Endothelial cell of umbilical vein (primary cell): ENCODE measurements around the gene RTN3. TPM values are rescaled to one million over a fixed set of nuclear protein-coding genes. Genes with fewer than 3 reads are reported as not detected.

Source experiments
- BruUV-seq: library from RNA; stranded (reverse); fragments of 400-500 nt; replicated peaks from 2 replicates; lab custom pipeline; 2021; lab: Mats Ljungman, UMichigan
- CTCF ChIA-PET: fragments of 300-600, 350-600 bp; sonication (Branson Sonifier 250); formaldehyde crosslinking; loops from one replicate; lab custom pipeline; 2021; ENCODE audit warnings: antibody characterized with exemption, inconsistent platforms; lab: Charles Lee
- POLR2A ChIA-PET: fragments of 300-600, 350-600 bp; sonication (Branson Sonifier 250); formaldehyde crosslinking; loops from one replicate; lab custom pipeline; 2021; ENCODE audit warnings: antibody characterized with exemption, inconsistent platforms; lab: Charles Lee
- DNase-seq: peaks from one replicate; pipeline ENCODE4 v3.0.0-alpha.2; 2011; ENCODE audit warnings: low read depth, low spot score
- FAIRE-seq: peaks from 2 replicates; lab custom pipeline; 2011; peaks lifted over from hg19 to GRCh38; lab: Jason Lieb, UNC
- H2AFZ ChIP-seq: 2 replicates; pipeline ENCODE4 v1.6.0; 2012; ENCODE audit warnings: low read depth, low read length, control low read depth, inconsistent platforms
- H3K27ac ChIP-seq: 2 replicates; pipeline ENCODE4 v1.5.1; 2011; ENCODE audit warnings: low read depth, mild to moderate bottlenecking, control low read depth, low read length, moderate library complexity; ENCODE audit not compliant: insufficient read depth
- H3K27me3 ChIP-seq, 2 experiments: 2 replicates each; pipeline versions ENCODE4 v1.6.0 to v1.6.1; 2011; ENCODE audit warnings: low read length in 2 of 2, mixed read lengths in 1 of 2; ENCODE audit not compliant: control insufficient read depth in 2 of 2, insufficient read depth in 2 of 2
- H3K36me3 ChIP-seq, 2 experiments: 2 replicates in 1 of 2; 3 replicates in 1 of 2; pipeline ENCODE4 v1.5.1; 2011; ENCODE audit warnings: low read length in 2 of 2, mild to moderate bottlenecking in 1 of 2, moderate library complexity in 1 of 2; ENCODE audit not compliant: control insufficient read depth in 2 of 2, insufficient read depth in 2 of 2; ENCODE audit errors: extremely low read depth in 1 of 2
- H3K4me1 ChIP-seq: 3 replicates; pipeline ENCODE4 v1.5.1; 2011; ENCODE audit warnings: mild to moderate bottlenecking, low read length; ENCODE audit not compliant: control insufficient read depth, insufficient read depth; ENCODE audit errors: extremely low read depth
- H3K4me2 ChIP-seq: 2 replicates; pipeline ENCODE4 v1.6.1; 2011; ENCODE audit warnings: low read length, control low read depth, mixed read lengths; ENCODE audit not compliant: insufficient read depth
- H3K4me3 ChIP-seq, 3 experiments: fragments of 200-600 bp in 1 of 3; sonication (generic), shearing (Covaris generic) in 1 of 3; replicated peaks in 1 of 3; 2 replicates each; pipeline ENCODE4 v1.5.1; 2011 to 2016; ENCODE audit warnings: control low read depth in 3 of 3, low read length in 3 of 3, mild to moderate bottlenecking in 2 of 3, inconsistent platforms in 1 of 3, low read depth in 1 of 3, moderate library complexity in 1 of 3; ENCODE audit not compliant: insufficient read depth in 1 of 3
- H3K79me2 ChIP-seq: 2 replicates; pipeline ENCODE4 v1.6.0; 2012; ENCODE audit warnings: low read length, inconsistent platforms; ENCODE audit not compliant: control insufficient read depth, insufficient read depth
- H3K9ac ChIP-seq: replicated peaks from 2 replicates; pipeline ENCODE3; 2011; ENCODE audit warnings: low read length, control low read depth; ENCODE audit not compliant: insufficient read depth; ENCODE audit errors: extremely low read depth
- H3K9me1 ChIP-seq: replicated peaks from 3 replicates; pipeline ENCODE4 v1.6.0; 2011; ENCODE audit warnings: mild to moderate bottlenecking, low read length; ENCODE audit not compliant: control insufficient read depth, insufficient read depth; ENCODE audit errors: extremely low read depth
- H3K9me3 ChIP-seq: replicated peaks from 2 replicates; pipeline ENCODE4 v1.5.1; 2012; ENCODE audit warnings: low read length, inconsistent platforms; ENCODE audit not compliant: control insufficient read depth, insufficient read depth
- H4K20me1 ChIP-seq: replicated peaks from 2 replicates; pipeline ENCODE3; 2011; ENCODE audit warnings: mild to moderate bottlenecking, low read length; ENCODE audit not compliant: control insufficient read depth, insufficient read depth; ENCODE audit errors: extremely low read depth
- EZH2 ChIP-seq: IDR thresholded peaks from 2 replicates; pipeline ENCODE4 v1.6.1; 2012; ENCODE audit warnings: borderline replicate concordance, low read depth, mild to moderate bottlenecking, moderate library complexity, low read length, inconsistent platforms; ENCODE audit not compliant: severe bottlenecking
- FOS ChIP-seq: IDR thresholded peaks from 2 replicates; pipeline ENCODE4 v1.6.1; 2011; ENCODE audit warnings: mild to moderate bottlenecking, low read length, moderate library complexity, borderline replicate concordance; ENCODE audit not compliant: insufficient read depth
- GATA2 ChIP-seq: IDR thresholded peaks from 2 replicates; pipeline ENCODE4 v1.7.0; 2011; ENCODE audit warnings: low read depth, mild to moderate bottlenecking, moderate library complexity, mixed read lengths, low read length; ENCODE audit not compliant: insufficient read length, insufficient read depth
- JUN ChIP-seq: IDR thresholded peaks from 2 replicates; pipeline ENCODE4 v1.6.1; 2011; ENCODE audit warnings: borderline replicate concordance, low read depth; ENCODE audit not compliant: insufficient read length, insufficient read depth
- POLR2A ChIP-seq: IDR thresholded peaks from 2 replicates; pipeline ENCODE4 v1.6.1; 2012; ENCODE audit warnings: low read depth, mild to moderate bottlenecking, control low read depth, low read length
- dilution Hi-C: fragments of 300-500 bp; cut with MboI; formaldehyde crosslinking; loops from one replicate; pipeline ENCODE4 v1.15.0; 2019; ENCODE audit warnings: low sequenced_read_pairs; ENCODE audit not compliant: extremely low pct_ligation_motif_present
- intact Hi-C: fragments of 100-400 bp; cut with micrococcal nuclease; formaldehyde crosslinking; loops from one replicate; pipeline ENCODE4 v1.10.0; 2022
- polyA plus RNA-seq, 4 experiments: library from polyadenylated mRNA; depleted of rRNA in 3 of 4; stranded (reverse) in 3 of 4; unstranded in 1 of 4; fragments of >200 nt; gene quantifications; 2 replicates each; pipeline versions ENCODE4 v1.2.1 to v1.2.3, GENCODE V29; 2011 to 2012; ENCODE audit warnings: missing spikeins in 1 of 4
- total RNA-seq: library from RNA; stranded (reverse); gene quantifications from 2 replicates; pipeline ENCODE4 v1.2.3, GENCODE V29; 2021
- TF ChIP-seq, protein P1 (sequence below), 2 donors: IDR thresholded peaks; 1 replicate in 1 of 2; 2 replicates in 1 of 2; pipeline ENCODE4 v1.5.1; 2011; ENCODE audit warnings: low read length in 2 of 2, mild to moderate bottlenecking in 2 of 2, moderate library complexity in 2 of 2, control low read depth in 1 of 2, inconsistent platforms in 1 of 2, low read depth in 1 of 2; ENCODE audit not compliant: insufficient read depth in 1 of 2; ENCODE audit errors: extremely low read depth in 1 of 2
- TF ChIP-seq, protein P2 (sequence below): IDR thresholded peaks from 2 replicates; pipeline ENCODE4 v1.6.1; 2011; ENCODE audit not compliant: insufficient read depth, insufficient read length

Gene RTN3
- total and polyA plus RNA-seq, 2 donors (not counting 3 experiments of a cell fraction or from before 2014, with no cell fraction given) = 90.6 to 112 TPM

DNA sequence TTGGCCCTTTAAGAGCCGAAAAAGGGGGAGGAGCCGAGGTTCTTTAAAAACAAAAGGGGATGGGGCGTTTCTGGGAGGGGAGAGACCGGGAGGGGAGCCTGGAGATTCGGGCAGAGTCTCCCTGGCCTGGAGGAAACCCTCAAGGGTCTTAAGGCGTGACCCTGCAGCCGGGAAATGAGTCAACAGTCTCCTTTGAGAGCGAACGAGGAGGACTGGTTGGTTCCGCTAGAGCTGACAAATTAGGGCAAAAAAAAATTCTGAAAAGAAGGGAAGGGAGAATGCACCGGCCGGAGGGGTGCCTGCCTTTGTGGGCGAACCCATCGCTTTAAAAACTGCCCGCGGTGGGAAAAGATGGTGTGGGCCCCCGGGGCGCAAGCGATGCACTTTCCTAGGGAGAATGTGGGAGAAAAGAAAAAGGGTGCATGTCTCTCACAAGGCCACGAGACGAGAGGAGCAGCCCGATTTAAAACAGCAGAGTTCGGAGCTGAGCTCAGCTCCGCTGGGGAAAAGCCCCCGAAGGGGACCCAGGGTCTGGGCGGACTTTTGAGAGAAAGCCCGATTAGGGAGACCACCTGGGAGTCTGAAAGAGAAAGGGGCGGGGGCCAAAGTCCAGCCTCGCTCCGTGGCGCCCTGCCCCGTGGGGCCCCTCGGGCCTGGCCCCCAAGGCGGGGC, 86.4 kb downstream of the RTN3 start:
- POLR2A ChIA-PET = interaction anchor here (1.2 to 1.6 kb wide), 3 partner anchors 11 to 178 kb away, joined by 3 read pairs; partner anchors contain the start of gene MARK2
- intact Hi-C loops (loop anchor here (1.0 to 2.0 kb wide), 5 partner anchors 46 to 381 kb away; partner anchors contain the start of genes NAA40 and SPINDOC), dilution Hi-C loops (no loop called here)
- Histone ChIP-seq H3K4me3 (peak overlapping the region; percentile 84 to 91 (median 87)), H2AFZ (peak overlapping the region; percentile 15), H3K27me3 (peaks cover 3 to 6% of the 10 kb centered on the region in 2 experiments), H3K79me2 (peaks cover 15% of the 10 kb centered on the region), H3K27ac (peak overlapping the region; percentile 64), H3K36me3 (peaks cover 2 to 5% of the 10 kb centered on the region in 2 experiments), H3K4me2 (peak overlapping the region; percentile 81), H3K4me1 (peaks cover 20% of the 10 kb centered on the region), H3K9ac (peak overlapping the region; percentile 72), H3K9me1 (no peaks in the 10 kb centered on the region), H3K9me3 (no peaks in the 10 kb centered on the region), H4K20me1 (no peaks in the 10 kb centered on the region)
- CTCF ChIA-PET = interaction anchor here (0.6 to 4.6 kb wide), 23 partner anchors 10 to 382 kb away, joined by 3 to 55 read pairs (median 4); partner anchors contain the start of genes ATL3, COX8A, MARK2 and RCOR2
- FAIRE-seq (peak; percentile 88), DNase-seq (peak; percentile 72)
- TF ChIP-seq POLR2A = peak; percentile 47
- no peak for TF ChIP-seq GATA2
- peak; percentile 74 for TF ChIP-seq FOS
- TF ChIP-seq JUN = no peak
- TF ChIP-seq EZH2 = no peak
- TF ChIP-seq, protein P1, sequence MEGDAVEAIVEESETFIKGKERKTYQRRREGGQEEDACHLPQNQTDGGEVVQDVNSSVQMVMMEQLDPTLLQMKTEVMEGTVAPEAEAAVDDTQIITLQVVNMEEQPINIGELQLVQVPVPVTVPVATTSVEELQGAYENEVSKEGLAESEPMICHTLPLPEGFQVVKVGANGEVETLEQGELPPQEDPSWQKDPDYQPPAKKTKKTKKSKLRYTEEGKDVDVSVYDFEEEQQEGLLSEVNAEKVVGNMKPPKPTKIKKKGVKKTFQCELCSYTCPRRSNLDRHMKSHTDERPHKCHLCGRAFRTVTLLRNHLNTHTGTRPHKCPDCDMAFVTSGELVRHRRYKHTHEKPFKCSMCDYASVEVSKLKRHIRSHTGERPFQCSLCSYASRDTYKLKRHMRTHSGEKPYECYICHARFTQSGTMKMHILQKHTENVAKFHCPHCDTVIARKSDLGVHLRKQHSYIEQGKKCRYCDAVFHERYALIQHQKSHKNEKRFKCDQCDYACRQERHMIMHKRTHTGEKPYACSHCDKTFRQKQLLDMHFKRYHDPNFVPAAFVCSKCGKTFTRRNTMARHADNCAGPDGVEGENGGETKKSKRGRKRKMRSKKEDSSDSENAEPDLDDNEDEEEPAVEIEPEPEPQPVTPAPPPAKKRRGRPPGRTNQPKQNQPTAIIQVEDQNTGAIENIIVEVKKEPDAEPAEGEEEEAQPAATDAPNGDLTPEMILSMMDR (IDR thresholded peaks at IDR 0.05; ENCODE audit: extremely low read depth in 1 of 2, insufficient read depth in 1 of 2, low read depth in 1 of 2, low read length in 2 of 2) = no peak
- TF ChIP-seq, protein P2, sequence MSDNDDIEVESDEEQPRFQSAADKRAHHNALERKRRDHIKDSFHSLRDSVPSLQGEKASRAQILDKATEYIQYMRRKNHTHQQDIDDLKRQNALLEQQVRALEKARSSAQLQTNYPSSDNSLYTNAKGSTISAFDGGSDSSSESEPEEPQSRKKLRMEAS = no peak
- BruUV-seq = TSS peak; percentile 71
